ENCODE data around the gene TAS2R14.

DNA sequence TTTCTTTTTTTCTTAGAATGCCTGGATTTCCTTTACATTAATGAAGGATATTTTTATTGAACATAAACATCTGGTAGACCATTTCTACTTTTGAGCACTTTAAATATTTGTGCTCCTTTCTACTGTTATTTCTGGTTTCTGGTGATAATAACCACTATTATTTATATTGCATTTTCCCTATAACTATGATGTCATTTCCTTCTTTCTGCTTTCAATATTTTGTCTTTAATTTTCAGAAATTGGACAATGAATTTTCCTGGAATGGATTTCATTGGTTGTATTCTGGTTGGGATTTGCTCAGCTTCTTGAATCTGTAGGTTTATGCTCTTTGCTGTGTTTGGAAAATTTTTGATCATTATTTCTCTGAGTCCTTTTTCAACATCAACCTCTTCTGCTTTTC lies 49.8 kb downstream of the TAS2R14 start:
- TF ChIP-seq, protein P1, sequence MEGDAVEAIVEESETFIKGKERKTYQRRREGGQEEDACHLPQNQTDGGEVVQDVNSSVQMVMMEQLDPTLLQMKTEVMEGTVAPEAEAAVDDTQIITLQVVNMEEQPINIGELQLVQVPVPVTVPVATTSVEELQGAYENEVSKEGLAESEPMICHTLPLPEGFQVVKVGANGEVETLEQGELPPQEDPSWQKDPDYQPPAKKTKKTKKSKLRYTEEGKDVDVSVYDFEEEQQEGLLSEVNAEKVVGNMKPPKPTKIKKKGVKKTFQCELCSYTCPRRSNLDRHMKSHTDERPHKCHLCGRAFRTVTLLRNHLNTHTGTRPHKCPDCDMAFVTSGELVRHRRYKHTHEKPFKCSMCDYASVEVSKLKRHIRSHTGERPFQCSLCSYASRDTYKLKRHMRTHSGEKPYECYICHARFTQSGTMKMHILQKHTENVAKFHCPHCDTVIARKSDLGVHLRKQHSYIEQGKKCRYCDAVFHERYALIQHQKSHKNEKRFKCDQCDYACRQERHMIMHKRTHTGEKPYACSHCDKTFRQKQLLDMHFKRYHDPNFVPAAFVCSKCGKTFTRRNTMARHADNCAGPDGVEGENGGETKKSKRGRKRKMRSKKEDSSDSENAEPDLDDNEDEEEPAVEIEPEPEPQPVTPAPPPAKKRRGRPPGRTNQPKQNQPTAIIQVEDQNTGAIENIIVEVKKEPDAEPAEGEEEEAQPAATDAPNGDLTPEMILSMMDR (IDR thresholded peaks at IDR 0.05) = no peak
- no peak for TF ChIP-seq POLR2AphosphoS5 (IDR thresholded peaks at IDR 0.05; ENCODE audit: low read depth, low read length)

Data from Panc1 (cell line).